ENCODE measurements around the gene DPP3.

The DPP3 gene

DNA sequence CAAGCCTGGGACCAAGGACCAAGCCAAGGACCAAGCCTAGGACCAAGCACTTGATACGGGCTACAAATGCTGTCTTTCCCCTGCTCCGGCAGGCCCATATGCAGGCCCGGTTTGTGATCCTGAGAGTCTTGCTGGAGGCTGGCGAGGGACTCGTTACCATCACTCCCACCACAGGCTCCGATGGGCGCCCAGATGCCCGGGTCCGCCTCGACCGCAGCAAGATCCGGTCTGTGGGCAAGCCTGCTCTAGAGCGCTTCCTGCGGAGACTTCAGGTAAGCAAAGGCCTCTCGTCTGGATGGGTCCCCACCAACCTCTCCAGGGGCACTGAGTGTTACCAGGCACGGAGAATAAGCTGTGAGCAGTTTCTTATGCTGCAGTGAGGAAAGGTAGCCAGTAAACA is 17.0 kb downstream of the DPP3 start (continued):
- TF ChIP-seq ZFP30 (CRISPR knock-in tag; IDR thresholded peaks at IDR 0.05) (no peak), SNAI2 (CRISPR knock-in tag; IDR thresholded peaks at IDR 0.05) (no peak), OSR1 (CRISPR knock-in tag; IDR thresholded peaks at IDR 0.05) (no peak), GLIS3 (CRISPR knock-in tag; IDR thresholded peaks at IDR 0.05) (no peak), BACH2 (CRISPR knock-in tag; IDR thresholded peaks at IDR 0.05; ENCODE audit: borderline replicate concordance) (no peak)

DNA sequence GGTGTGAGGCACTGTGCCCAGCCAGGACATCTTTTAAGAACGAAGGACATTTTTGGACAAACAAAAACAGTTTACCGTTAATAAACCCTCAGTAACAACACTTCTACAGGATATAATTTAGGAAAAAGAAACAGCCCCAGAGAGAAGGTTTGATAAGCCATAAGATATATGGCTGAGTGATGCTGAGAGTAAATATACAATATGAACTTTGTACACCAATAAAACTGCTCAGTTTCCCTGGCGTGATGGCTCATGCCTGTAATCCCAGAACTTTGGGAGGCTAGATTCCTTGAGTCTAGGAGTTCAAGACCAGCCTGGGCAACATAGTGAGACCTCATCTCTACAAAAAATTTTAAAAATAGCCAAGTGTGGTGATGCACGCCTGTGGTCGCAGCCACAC is 18.3 kb downstream of the DPP3 start:
- TF ChIP-seq ARNTL (CRISPR knock-in tag; IDR thresholded peaks at IDR 0.05; ENCODE audit: borderline replicate concordance, low read depth), result no peak
- no peak for TF ChIP-seq CREB5 (CRISPR knock-in tag; IDR thresholded peaks at IDR 0.05; ENCODE audit: low read depth)
- no peak for TF ChIP-seq TCF4 (CRISPR knock-in tag; IDR thresholded peaks at IDR 0.05; ENCODE audit: borderline replicate concordance)
- TF ChIP-seq, protein P1, sequence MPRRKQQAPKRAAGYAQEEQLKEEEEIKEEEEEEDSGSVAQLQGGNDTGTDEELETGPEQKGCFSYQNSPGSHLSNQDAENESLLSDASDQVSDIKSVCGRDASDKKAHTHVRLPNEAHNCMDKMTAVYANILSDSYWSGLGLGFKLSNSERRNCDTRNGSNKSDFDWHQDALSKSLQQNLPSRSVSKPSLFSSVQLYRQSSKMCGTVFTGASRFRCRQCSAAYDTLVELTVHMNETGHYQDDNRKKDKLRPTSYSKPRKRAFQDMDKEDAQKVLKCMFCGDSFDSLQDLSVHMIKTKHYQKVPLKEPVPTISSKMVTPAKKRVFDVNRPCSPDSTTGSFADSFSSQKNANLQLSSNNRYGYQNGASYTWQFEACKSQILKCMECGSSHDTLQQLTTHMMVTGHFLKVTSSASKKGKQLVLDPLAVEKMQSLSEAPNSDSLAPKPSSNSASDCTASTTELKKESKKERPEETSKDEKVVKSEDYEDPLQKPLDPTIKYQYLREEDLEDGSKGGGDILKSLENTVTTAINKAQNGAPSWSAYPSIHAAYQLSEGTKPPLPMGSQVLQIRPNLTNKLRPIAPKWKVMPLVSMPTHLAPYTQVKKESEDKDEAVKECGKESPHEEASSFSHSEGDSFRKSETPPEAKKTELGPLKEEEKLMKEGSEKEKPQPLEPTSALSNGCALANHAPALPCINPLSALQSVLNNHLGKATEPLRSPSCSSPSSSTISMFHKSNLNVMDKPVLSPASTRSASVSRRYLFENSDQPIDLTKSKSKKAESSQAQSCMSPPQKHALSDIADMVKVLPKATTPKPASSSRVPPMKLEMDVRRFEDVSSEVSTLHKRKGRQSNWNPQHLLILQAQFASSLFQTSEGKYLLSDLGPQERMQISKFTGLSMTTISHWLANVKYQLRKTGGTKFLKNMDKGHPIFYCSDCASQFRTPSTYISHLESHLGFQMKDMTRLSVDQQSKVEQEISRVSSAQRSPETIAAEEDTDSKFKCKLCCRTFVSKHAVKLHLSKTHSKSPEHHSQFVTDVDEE (CRISPR knock-in tag; IDR thresholded peaks at IDR 0.05), result no peak
- TF ChIP-seq GLIS3 (CRISPR knock-in tag; IDR thresholded peaks at IDR 0.05), result no peak
- TF ChIP-seq POU6F1 (CRISPR knock-in tag; IDR thresholded peaks at IDR 0.05; ENCODE audit: borderline replicate concordance, low read depth), result no peak
- no peak for TF ChIP-seq ESRRG (CRISPR knock-in tag; IDR thresholded peaks at IDR 0.05)
- TF ChIP-seq, protein P2, sequence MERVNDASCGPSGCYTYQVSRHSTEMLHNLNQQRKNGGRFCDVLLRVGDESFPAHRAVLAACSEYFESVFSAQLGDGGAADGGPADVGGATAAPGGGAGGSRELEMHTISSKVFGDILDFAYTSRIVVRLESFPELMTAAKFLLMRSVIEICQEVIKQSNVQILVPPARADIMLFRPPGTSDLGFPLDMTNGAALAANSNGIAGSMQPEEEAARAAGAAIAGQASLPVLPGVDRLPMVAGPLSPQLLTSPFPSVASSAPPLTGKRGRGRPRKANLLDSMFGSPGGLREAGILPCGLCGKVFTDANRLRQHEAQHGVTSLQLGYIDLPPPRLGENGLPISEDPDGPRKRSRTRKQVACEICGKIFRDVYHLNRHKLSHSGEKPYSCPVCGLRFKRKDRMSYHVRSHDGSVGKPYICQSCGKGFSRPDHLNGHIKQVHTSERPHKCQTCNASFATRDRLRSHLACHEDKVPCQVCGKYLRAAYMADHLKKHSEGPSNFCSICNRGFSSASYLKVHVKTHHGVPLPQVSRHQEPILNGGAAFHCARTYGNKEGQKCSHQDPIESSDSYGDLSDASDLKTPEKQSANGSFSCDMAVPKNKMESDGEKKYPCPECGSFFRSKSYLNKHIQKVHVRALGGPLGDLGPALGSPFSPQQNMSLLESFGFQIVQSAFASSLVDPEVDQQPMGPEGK (CRISPR knock-in tag; IDR thresholded peaks at IDR 0.05; ENCODE audit: borderline replicate concordance), result no peak
- TF ChIP-seq TOX (CRISPR knock-in tag; IDR thresholded peaks at IDR 0.05; ENCODE audit: borderline replicate concordance), result no peak
- TF ChIP-seq ZFP3 (CRISPR knock-in tag; IDR thresholded peaks at IDR 0.05), result no peak
- no peak for TF ChIP-seq OSR1 (CRISPR knock-in tag; IDR thresholded peaks at IDR 0.05)
- TF ChIP-seq ZNF565 (CRISPR knock-in tag; conservative IDR thresholded peaks at IDR 0.05; ENCODE audit: low read depth), result no peak
- no peak for TF ChIP-seq CSRNP3 (CRISPR knock-in tag; IDR thresholded peaks at IDR 0.05)
- no peak for TF ChIP-seq ZFP30 (CRISPR knock-in tag; IDR thresholded peaks at IDR 0.05)
- TF ChIP-seq ISL1 (CRISPR knock-in tag; IDR thresholded peaks at IDR 0.05), result no peak
- ATAC-seq, result no peak

GRCh38 chr11:66505276-66505816 is 25.1 kb downstream of the DPP3 start:
- no peak for ATAC-seq
- no peak for TF ChIP-seq TCF4 (CRISPR knock-in tag; IDR thresholded peaks at IDR 0.05; ENCODE audit: borderline replicate concordance)
- no peak for TF ChIP-seq ZNF8 (CRISPR knock-in tag; IDR thresholded peaks at IDR 0.05)
- TF ChIP-seq, protein P2 (CRISPR knock-in tag; IDR thresholded peaks at IDR 0.05; ENCODE audit: borderline replicate concordance), result no peak
- no peak for TF ChIP-seq POU6F1 (CRISPR knock-in tag; IDR thresholded peaks at IDR 0.05; ENCODE audit: borderline replicate concordance, low read depth)
- no peak for TF ChIP-seq CREB5 (CRISPR knock-in tag; IDR thresholded peaks at IDR 0.05; ENCODE audit: low read depth)
- no peak for TF ChIP-seq ZFP30 (CRISPR knock-in tag; IDR thresholded peaks at IDR 0.05)
- TF ChIP-seq PPARA (CRISPR knock-in tag; IDR thresholded peaks at IDR 0.05; ENCODE audit: borderline replicate concordance), result no peak
- no peak for TF ChIP-seq ZC3H10 (CRISPR knock-in tag; IDR thresholded peaks at IDR 0.05)
- TF ChIP-seq RARB (CRISPR knock-in tag; IDR thresholded peaks at IDR 0.05), result no peak
- no peak for TF ChIP-seq ISL1 (CRISPR knock-in tag; IDR thresholded peaks at IDR 0.05)
- TF ChIP-seq ZNF565 (CRISPR knock-in tag; conservative IDR thresholded peaks at IDR 0.05; ENCODE audit: low read depth), result no peak

Data from SK-N-SH treated with all-trans-retinoic acid at 6 μM for 48 hours (cell line).